HCT116 (cell line): ENCODE measurements around the gene PCDH19. TPM values are rescaled to one million over a fixed set of nuclear protein-coding genes. Genes with fewer than 3 reads are reported as not detected.

Experiments
- ATAC-seq: fragments of 200-7000 bp; cut with Tn5 transposase; 2 replicates; pipeline ENCODE4 v1.9.1; 2020; ENCODE audit warnings: mild to moderate bottlenecking, moderate library complexity
- BruUV-seq: library from RNA; stranded (reverse); fragments of 400-500 nt; replicated peaks from 2 replicates; lab custom pipeline; 2021; lab: Mats Ljungman, UMichigan
- CTCF ChIA-PET: fragments of 300-600 bp; sonication (Branson Sonifier 250); formaldehyde crosslinking; loops from one replicate; lab custom pipeline; 2021; ENCODE audit warnings: antibody characterized with exemption; lab: Charles Lee
- POLR2A ChIA-PET: fragments of 300-600, 350-600 bp; sonication (Branson Sonifier 250); formaldehyde crosslinking; loops from one replicate; lab custom pipeline; 2021; ENCODE audit warnings: antibody characterized with exemption; lab: Charles Lee
- RAD21 ChIA-PET, 2 experiments: fragments of 300-600 bp; sonication (Branson Sonifier 250); formaldehyde crosslinking; loops; one replicate each; lab custom pipeline; 2023; ENCODE audit warnings: low total read pairs in 2 of 2; ENCODE audit not compliant: uncharacterized antibody in 2 of 2, unreplicated experiment in 2 of 2, low non-redundant PET in 1 of 2; lab: Charles Lee
- DNase-seq: peaks from one replicate; pipeline ENCODE4 v3.0.0-alpha.2; 2010; ENCODE audit warnings: low read depth, low spot score
- H2AFZ ChIP-seq: fragments of 200-600 bp; shearing (Covaris generic), sonication (generic); 2 replicates; pipeline ENCODE4 v1.6.1; 2017; ENCODE audit warnings: low read depth, mixed run types, mixed read lengths, antibody characterized with exemption, low read length; ENCODE audit not compliant: poor library complexity, severe bottlenecking
- H3K27ac ChIP-seq: 2 replicates; pipeline ENCODE4 v1.5.1; 2012; ENCODE audit warnings: low read depth, low read length
- H3K27me3 ChIP-seq: fragments of 200-600 bp; sonication (generic); 2 replicates; pipeline ENCODE4 v1.6.1; 2016; ENCODE audit warnings: mixed run types, low read length, mixed read lengths; ENCODE audit not compliant: insufficient read depth
- H3K36me3 ChIP-seq, 2 experiments: fragments of 200-500 bp in 1 of 2; fragments of 200-600 bp in 1 of 2; sonication (Bioruptor generic) in 1 of 2; sonication (generic) in 1 of 2; 2 replicates each; pipeline versions ENCODE4 v1.5.1 to v1.6.1; 2014 to 2016; ENCODE audit warnings: low read length in 2 of 2, inconsistent platforms in 1 of 2, mixed read lengths in 1 of 2, mixed run types in 1 of 2; ENCODE audit not compliant: insufficient read depth in 2 of 2, control insufficient read depth in 1 of 2
- H3K4me1 ChIP-seq, 2 experiments: fragments of 200-600 bp in 1 of 2; sonication (generic) in 1 of 2; 2 replicates each; pipeline versions ENCODE4 v1.5.1 to v1.6.1; 2012 to 2017; ENCODE audit warnings: low read length in 2 of 2, inconsistent platforms in 1 of 2, mild to moderate bottlenecking in 1 of 2, mixed read lengths in 1 of 2, mixed run types in 1 of 2, moderate library complexity in 1 of 2; ENCODE audit not compliant: insufficient read depth in 2 of 2, control insufficient read depth in 1 of 2
- H3K4me2 ChIP-seq: fragments of 200-600 bp; sonication (generic); 2 replicates; pipeline ENCODE4 v1.6.1; 2017; ENCODE audit warnings: mixed run types, low read length, mixed read lengths
- H3K4me3 ChIP-seq, 2 experiments: fragments of 200-600 bp in 1 of 2; sonication (generic) in 1 of 2; replicated peaks in 1 of 2; 2 replicates each; pipeline ENCODE4 v1.5.1; 2011 to 2016; ENCODE audit warnings: low read length in 2 of 2, control low read depth in 1 of 2, low read depth in 1 of 2, mild to moderate bottlenecking in 1 of 2, mixed read lengths in 1 of 2, mixed run types in 1 of 2
- H3K79me2 ChIP-seq: fragments of 200-600 bp; sonication (generic); 2 replicates; pipeline ENCODE4 v1.6.1; 2017; ENCODE audit warnings: mild to moderate bottlenecking, mixed run types, low read length, moderate library complexity, mixed read lengths; ENCODE audit not compliant: insufficient read depth
- H3K9ac ChIP-seq: fragments of 200-600 bp; sonication (generic); 2 replicates; pipeline ENCODE4 v1.6.1; 2016; ENCODE audit warnings: low read length, mixed read lengths
- H3K9me2 ChIP-seq: fragments of 200-600 bp; sonication (generic), shearing (Covaris generic); 2 replicates; pipeline ENCODE4 v1.6.1; 2017; ENCODE audit warnings: mixed run types, mild to moderate bottlenecking, moderate library complexity; ENCODE audit not compliant: insufficient read depth
- H3K9me3 ChIP-seq, 2 experiments: fragments of 200-500 bp in 1 of 2; fragments of 200-600 bp in 1 of 2; sonication (Bioruptor generic) in 1 of 2; sonication (generic) in 1 of 2; 2 replicates each; pipeline ENCODE4 v1.6.1; 2014 to 2017; ENCODE audit warnings: low read length in 2 of 2, mixed read lengths in 2 of 2, inconsistent platforms in 1 of 2, low read depth in 1 of 2, mild to moderate bottlenecking in 1 of 2, mixed run types in 1 of 2, moderate library complexity in 1 of 2; ENCODE audit not compliant: control insufficient read depth in 1 of 2, insufficient read depth in 1 of 2
- H4K20me1 ChIP-seq: fragments of 200-600 bp; sonication (generic), shearing (Covaris generic); 2 replicates; pipeline ENCODE4 v1.6.1; 2017; ENCODE audit warnings: mixed run types, mild to moderate bottlenecking, moderate library complexity; ENCODE audit not compliant: insufficient read depth
- CBX3 ChIP-seq: IDR thresholded peaks from 2 replicates; pipeline ENCODE4 v1.6.1; 2012; ENCODE audit warnings: low read depth
- CEBPB ChIP-seq: IDR thresholded peaks from 2 replicates; pipeline ENCODE4 v1.6.1; 2012; ENCODE audit warnings: low read depth
- EGR1 ChIP-seq: IDR thresholded peaks from 2 replicates; pipeline ENCODE4 v1.6.1; 2012; ENCODE audit warnings: low read depth
- ELF1 ChIP-seq: IDR thresholded peaks from 2 replicates; pipeline ENCODE4 v1.6.1; 2012; ENCODE audit warnings: low read depth, borderline replicate concordance
- EZH2phosphoT487 ChIP-seq: fragments of 200-600 bp; IDR thresholded peaks from 2 replicates; pipeline ENCODE4 v1.6.1; 2018; ENCODE audit warnings: antibody characterized with exemption, borderline replicate concordance
- FOSL1 ChIP-seq: IDR thresholded peaks from 2 replicates; pipeline ENCODE4 v1.6.1; 2012; ENCODE audit warnings: low read depth
- JUND ChIP-seq: IDR thresholded peaks from 2 replicates; pipeline ENCODE4 v1.6.1; 2012
- POLR2A ChIP-seq: IDR thresholded peaks from 2 replicates; pipeline ENCODE4 v1.7.0; 2011; ENCODE audit warnings: borderline replicate concordance; ENCODE audit not compliant: insufficient read depth, insufficient read length; ENCODE audit errors: extremely low read depth
- POLR2AphosphoS5 ChIP-seq: IDR thresholded peaks from 2 replicates; pipeline ENCODE4 v1.6.1; 2011; ENCODE audit warnings: mild to moderate bottlenecking, low read depth, low read length, moderate library complexity
- SIN3A ChIP-seq: IDR thresholded peaks from 2 replicates; pipeline ENCODE4 v1.6.1; 2012; ENCODE audit warnings: low read depth
- SP1 ChIP-seq: IDR thresholded peaks from 2 replicates; pipeline ENCODE4 v1.6.1; 2012; ENCODE audit warnings: low read depth
- SRF ChIP-seq: IDR thresholded peaks from 2 replicates; pipeline ENCODE4 v1.6.1; 2012; ENCODE audit warnings: low read depth
- TCF7L2 ChIP-seq: IDR thresholded peaks from 2 replicates; pipeline ENCODE4 v1.7.0; 2011; ENCODE audit warnings: borderline replicate concordance, inconsistent platforms; ENCODE audit not compliant: insufficient read depth, insufficient read length; ENCODE audit errors: extremely low read depth
- YY1 ChIP-seq: IDR thresholded peaks from 2 replicates; pipeline ENCODE4 v1.6.1; 2011; ENCODE audit warnings: low read length, low read depth, moderate library complexity, mild to moderate bottlenecking; ENCODE audit not compliant: insufficient replicate concordance; ENCODE audit errors: extremely low read depth
- ZFX ChIP-seq: fragments of 450-650 bp; IDR thresholded peaks from 2 replicates; pipeline ENCODE4 v1.6.1; 2017
- ZNF274 ChIP-seq: fragments of 200-500 bp; sonication (Bioruptor generic); IDR thresholded peaks from 2 replicates; pipeline ENCODE4 v1.6.1; 2014; ENCODE audit warnings: mild to moderate bottlenecking, low read depth, low read length, inconsistent platforms
- intact Hi-C: fragments of 100-400 bp; cut with micrococcal nuclease; formaldehyde crosslinking; loops from 2 replicates; pipeline ENCODE4 v1.10.0; 2022
- total RNA-seq: library from RNA; stranded (reverse); gene quantifications from one replicate; pipeline ENCODE4 v1.2.1, GENCODE V29; 2021; ENCODE audit not compliant: unreplicated experiment
- TF ChIP-seq, protein P1 (sequence below): IDR thresholded peaks from 2 replicates; pipeline ENCODE4 v1.6.1; 2011; ENCODE audit warnings: mild to moderate bottlenecking, low read length, moderate library complexity; ENCODE audit not compliant: insufficient replicate concordance; ENCODE audit errors: extremely low read depth
- TF ChIP-seq, protein P2 (sequence below): IDR thresholded peaks from 2 replicates; pipeline ENCODE4 v1.6.1; 2012; ENCODE audit warnings: low read depth
- TF ChIP-seq, protein P3 (sequence below), 3 experiments: fragments of 200-600 bp in 1 of 3; sonication (generic) in 1 of 3; IDR thresholded peaks in 2 of 3; conservative IDR thresholded peaks in 1 of 3; 2 replicates each; pipeline ENCODE4 v1.5.1; 2012 to 2017; ENCODE audit warnings: low read depth in 2 of 3, low read length in 2 of 3, antibody characterized with exemption in 1 of 3, borderline replicate concordance in 1 of 3, control low read depth in 1 of 3, mild to moderate bottlenecking in 1 of 3, mixed read lengths in 1 of 3, mixed run types in 1 of 3, moderate library complexity in 1 of 3; ENCODE audit not compliant: insufficient read depth in 1 of 3
- TF ChIP-seq, protein P4 (sequence below): IDR thresholded peaks from 2 replicates; pipeline ENCODE4 v1.6.1; 2012

PCDH19 gene
- total RNA-seq, 1 experiment from 2014 or later = 0.32 TPM

DNA sequence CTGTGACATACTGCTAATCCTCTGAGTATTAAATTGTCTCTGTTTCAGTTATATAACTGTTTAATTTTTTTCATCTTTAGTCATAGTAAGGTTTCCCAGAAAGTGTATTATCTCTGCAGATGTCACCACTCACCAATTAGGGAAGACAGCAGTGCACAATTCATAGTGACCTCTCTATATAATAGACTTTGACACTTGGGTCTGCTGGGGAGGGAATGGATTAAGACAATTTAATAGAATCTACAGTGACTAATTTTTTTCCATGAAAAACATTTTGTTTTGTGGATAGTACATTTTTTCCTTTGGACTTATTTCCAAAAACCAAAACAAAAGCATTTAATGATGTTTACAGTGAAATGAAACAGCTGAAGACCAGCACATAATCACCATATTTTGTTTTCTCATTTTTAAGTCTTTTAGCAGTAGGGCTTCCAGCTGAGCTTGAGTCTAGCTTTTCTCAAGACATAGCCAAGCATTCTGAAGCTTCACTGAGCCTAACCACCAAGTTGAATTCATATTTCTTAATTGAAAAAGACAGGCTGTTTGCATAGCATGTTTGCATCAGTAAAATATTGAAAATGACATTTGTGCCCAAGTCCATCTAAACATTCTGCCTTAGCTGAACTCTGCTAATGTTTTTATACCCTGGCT lies 69.5 kb downstream of the PCDH19 start:
- H4K20me1 ChIP-seq = no peaks in the 10 kb centered on the region
- H3K36me3 ChIP-seq = no peaks in the 10 kb centered on the region
- no TSS peak for BruUV-seq
- H3K4me2 ChIP-seq = no peak overlapping the region
- no peak overlapping the region for H3K9ac ChIP-seq
- H3K4me3 ChIP-seq = no peak overlapping the region
- no peaks in the 10 kb centered on the region for H3K4me1 ChIP-seq
- ATAC-seq (no peak), DNase-seq (no peak)
- intact Hi-C loops = no loop called here
- H3K9me3 ChIP-seq = no peaks in the 10 kb centered on the region
- TF ChIP-seq, protein P1, sequence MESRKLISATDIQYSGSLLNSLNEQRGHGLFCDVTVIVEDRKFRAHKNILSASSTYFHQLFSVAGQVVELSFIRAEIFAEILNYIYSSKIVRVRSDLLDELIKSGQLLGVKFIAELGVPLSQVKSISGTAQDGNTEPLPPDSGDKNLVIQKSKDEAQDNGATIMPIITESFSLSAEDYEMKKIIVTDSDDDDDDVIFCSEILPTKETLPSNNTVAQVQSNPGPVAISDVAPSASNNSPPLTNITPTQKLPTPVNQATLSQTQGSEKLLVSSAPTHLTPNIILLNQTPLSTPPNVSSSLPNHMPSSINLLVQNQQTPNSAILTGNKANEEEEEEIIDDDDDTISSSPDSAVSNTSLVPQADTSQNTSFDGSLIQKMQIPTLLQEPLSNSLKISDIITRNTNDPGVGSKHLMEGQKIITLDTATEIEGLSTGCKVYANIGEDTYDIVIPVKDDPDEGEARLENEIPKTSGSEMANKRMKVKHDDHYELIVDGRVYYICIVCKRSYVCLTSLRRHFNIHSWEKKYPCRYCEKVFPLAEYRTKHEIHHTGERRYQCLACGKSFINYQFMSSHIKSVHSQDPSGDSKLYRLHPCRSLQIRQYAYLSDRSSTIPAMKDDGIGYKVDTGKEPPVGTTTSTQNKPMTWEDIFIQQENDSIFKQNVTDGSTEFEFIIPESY = no peak
- TF ChIP-seq SIN3A (no peak), EGR1 (no peak), SRF (no peak), POLR2AphosphoS5 (no peak), CEBPB (no peak), JUND (no peak), CBX3 (no peak), POLR2A (no peak), SP1 (no peak), TCF7L2 (no peak), FOSL1 (no peak), ZNF274 (no peak), EZH2phosphoT487 (no peak), YY1 (no peak), ZFX (no peak), ELF1 (no peak)
- TF ChIP-seq, protein P2, sequence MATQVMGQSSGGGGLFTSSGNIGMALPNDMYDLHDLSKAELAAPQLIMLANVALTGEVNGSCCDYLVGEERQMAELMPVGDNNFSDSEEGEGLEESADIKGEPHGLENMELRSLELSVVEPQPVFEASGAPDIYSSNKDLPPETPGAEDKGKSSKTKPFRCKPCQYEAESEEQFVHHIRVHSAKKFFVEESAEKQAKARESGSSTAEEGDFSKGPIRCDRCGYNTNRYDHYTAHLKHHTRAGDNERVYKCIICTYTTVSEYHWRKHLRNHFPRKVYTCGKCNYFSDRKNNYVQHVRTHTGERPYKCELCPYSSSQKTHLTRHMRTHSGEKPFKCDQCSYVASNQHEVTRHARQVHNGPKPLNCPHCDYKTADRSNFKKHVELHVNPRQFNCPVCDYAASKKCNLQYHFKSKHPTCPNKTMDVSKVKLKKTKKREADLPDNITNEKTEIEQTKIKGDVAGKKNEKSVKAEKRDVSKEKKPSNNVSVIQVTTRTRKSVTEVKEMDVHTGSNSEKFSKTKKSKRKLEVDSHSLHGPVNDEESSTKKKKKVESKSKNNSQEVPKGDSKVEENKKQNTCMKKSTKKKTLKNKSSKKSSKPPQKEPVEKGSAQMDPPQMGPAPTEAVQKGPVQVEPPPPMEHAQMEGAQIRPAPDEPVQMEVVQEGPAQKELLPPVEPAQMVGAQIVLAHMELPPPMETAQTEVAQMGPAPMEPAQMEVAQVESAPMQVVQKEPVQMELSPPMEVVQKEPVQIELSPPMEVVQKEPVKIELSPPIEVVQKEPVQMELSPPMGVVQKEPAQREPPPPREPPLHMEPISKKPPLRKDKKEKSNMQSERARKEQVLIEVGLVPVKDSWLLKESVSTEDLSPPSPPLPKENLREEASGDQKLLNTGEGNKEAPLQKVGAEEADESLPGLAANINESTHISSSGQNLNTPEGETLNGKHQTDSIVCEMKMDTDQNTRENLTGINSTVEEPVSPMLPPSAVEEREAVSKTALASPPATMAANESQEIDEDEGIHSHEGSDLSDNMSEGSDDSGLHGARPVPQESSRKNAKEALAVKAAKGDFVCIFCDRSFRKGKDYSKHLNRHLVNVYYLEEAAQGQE = no peak
- TF ChIP-seq, protein P3, sequence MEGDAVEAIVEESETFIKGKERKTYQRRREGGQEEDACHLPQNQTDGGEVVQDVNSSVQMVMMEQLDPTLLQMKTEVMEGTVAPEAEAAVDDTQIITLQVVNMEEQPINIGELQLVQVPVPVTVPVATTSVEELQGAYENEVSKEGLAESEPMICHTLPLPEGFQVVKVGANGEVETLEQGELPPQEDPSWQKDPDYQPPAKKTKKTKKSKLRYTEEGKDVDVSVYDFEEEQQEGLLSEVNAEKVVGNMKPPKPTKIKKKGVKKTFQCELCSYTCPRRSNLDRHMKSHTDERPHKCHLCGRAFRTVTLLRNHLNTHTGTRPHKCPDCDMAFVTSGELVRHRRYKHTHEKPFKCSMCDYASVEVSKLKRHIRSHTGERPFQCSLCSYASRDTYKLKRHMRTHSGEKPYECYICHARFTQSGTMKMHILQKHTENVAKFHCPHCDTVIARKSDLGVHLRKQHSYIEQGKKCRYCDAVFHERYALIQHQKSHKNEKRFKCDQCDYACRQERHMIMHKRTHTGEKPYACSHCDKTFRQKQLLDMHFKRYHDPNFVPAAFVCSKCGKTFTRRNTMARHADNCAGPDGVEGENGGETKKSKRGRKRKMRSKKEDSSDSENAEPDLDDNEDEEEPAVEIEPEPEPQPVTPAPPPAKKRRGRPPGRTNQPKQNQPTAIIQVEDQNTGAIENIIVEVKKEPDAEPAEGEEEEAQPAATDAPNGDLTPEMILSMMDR (IDR thresholded peaks at IDR 0.05 in 2 of 3, conservative IDR thresholded peaks at IDR 0.05 in 1 of 3; ENCODE audit: borderline replicate concordance in 1 of 3, insufficient read depth in 1 of 3, low read depth in 2 of 3, low read length in 2 of 3) = no peak
- TF ChIP-seq, protein P4, sequence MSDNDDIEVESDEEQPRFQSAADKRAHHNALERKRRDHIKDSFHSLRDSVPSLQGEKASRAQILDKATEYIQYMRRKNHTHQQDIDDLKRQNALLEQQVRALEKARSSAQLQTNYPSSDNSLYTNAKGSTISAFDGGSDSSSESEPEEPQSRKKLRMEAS = no peak
- no peaks in the 10 kb centered on the region for H3K79me2 ChIP-seq
- CTCF ChIA-PET = no interaction called here
- POLR2A ChIA-PET = no interaction called here
- H2AFZ ChIP-seq = no peak overlapping the region
- H3K27ac ChIP-seq = no peak overlapping the region
- no peaks in the 10 kb centered on the region for H3K9me2 ChIP-seq
- RAD21 ChIA-PET = no interaction called here
- H3K27me3 ChIP-seq = no peaks in the 10 kb centered on the region
